Stimulated activated CD8-positive, alpha-beta memory T cell treated with anti-CD3 and anti-CD28 coated beads, Interleukin-15, amount 100 ng/mL, for 24 hours (primary cell): ENCODE results near the gene KCNE4.

ENCODE experiments used
- DNase-seq: peaks from one replicate; pipeline ENCODE4 v3.0.0-alpha.2; 2020; ENCODE audit warnings: low read depth

KCNE4 gene, protein sequence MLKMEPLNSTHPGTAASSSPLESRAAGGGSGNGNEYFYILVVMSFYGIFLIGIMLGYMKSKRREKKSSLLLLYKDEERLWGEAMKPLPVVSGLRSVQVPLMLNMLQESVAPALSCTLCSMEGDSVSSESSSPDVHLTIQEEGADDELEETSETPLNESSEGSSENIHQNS

GRCh38 chr2:223051693-223052289 is at the start of gene KCNE4:
Gene KCNE4, plus strand, starts transcription at chr2:223052190. Its CDS starts 641 bp downstream, at chr2:223052831.
- DNase-seq, result no peak

DNA sequence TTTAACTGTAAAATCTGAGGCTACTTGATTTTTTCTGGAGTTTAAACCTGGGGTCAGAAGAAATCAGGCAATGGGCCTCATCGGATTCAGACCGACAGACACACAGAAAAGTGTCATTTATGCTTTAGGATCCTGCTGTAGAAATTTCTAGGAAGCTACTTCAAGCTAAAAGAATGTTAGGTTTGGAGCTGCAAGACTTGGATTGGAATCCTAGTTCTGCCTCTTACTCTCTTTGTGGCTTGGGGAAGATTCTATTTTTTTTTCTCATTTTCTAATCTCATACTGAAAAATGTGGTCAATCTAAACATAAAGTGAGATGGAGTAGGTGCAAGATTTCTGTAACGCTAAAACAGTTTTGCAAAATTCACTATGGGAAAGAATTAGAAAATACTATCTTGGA is 48.8 kb upstream of the KCNE4 start:
- DNase-seq, result no peak

DNA sequence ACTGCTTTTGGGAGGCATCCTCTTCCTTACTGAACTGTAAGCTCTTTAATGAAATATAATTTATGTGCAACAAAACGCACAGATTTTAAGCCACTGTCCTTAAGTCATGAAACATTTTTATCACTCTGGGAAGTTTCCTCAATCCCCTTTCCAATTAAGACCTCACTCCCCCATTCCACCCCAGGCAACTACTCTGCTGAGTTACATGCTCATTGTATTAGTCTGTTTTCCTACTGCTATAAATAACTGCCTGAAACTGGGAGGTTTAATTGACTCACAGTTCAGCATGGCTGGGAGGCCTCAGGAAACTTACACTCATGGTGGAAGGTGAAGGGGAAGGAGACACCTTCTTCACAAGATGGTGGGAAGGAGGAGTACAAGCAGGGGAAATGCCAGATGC is 46.5 kb upstream of the KCNE4 start:
- no peak for DNase-seq

DNA sequence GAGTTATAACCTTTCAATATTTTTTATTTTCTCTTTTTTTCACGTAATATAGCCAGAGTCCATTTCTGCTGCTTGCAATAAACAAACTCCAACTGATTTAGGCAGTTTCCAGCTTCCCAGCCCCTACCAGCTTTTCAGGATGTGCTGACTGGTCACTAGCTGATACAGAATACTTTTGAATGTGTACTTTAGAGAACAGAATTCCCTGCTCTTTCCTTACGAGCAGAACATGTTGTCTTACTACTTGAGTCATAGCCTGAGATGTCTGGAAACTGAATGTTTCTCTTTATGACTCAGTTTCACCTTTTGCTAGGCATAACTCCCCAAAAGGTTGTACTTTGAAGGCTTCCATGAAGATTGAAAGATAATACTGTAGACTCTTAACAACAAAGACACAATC is 44.5 kb upstream of the KCNE4 start:
- DNase-seq, result no peak

DNA sequence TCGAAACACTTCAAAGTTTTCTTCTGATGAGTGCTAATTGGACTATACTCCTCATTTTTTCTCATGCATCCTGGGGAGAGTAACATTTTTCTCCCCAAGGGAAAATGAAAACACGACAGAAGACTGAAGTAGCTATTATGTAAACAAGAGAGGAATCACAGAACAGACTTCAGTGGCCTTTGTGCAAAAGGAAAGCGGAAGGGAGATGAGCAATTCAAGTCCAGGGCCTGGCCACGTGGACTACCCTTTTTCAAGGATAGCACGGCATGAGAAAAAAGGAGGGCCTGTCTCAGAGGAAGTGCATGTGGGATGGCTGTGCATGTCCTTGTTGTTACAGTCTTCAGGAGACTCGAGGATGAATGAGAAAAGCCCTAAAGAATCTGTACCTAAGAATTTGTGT is 43.8 kb upstream of the KCNE4 start:
- no peak for DNase-seq

GRCh38 chr2:223008956-223009355 is 43.0 kb upstream of the KCNE4 start:
- DNase-seq, result no peak

GRCh38 chr2:223010641-223011040 is 41.3 kb upstream of the KCNE4 start:
- no peak for DNase-seq

GRCh38 chr2:223012291-223012690 is 39.7 kb upstream of the KCNE4 start:
- no peak for DNase-seq

GRCh38 chr2:223019390-223019930 is 32.5 kb upstream of the KCNE4 start:
- DNase-seq, result no peak

DNA sequence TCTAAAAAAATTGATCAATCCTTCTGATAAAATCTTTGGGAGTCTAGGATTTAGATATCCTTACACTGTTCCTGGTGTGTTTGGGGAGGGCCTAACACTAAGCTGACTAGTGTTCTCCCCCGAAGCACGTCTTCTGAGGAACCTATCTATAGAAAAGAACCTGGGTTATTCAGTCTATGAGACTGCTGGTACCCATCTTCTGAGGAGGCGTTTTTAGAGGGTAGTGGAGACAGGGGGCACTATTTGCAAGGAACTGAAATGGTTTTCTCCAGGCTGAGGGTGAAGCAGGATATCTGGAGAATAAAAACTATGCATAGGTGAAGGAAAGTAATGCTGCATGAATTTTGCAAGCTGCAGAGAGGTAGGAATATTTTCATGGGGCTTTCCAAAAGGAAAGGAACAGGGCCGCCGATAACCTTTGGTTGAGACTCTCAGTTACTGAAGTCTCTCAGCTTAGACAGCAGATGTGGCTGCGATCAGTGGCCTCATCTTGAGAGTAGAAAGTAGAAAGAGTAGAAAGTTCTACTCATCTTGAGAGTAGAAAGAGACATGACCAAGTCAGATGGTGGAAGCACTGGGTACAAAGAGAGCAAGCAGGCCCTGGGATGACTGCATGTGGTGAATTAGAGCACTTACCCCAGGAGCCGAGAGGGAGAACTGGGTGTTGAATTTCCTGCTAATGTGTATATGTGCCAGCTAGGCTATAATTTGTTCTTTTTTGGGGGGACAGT is 31.8 kb upstream of the KCNE4 start:
- DNase-seq, result no peak

DNA sequence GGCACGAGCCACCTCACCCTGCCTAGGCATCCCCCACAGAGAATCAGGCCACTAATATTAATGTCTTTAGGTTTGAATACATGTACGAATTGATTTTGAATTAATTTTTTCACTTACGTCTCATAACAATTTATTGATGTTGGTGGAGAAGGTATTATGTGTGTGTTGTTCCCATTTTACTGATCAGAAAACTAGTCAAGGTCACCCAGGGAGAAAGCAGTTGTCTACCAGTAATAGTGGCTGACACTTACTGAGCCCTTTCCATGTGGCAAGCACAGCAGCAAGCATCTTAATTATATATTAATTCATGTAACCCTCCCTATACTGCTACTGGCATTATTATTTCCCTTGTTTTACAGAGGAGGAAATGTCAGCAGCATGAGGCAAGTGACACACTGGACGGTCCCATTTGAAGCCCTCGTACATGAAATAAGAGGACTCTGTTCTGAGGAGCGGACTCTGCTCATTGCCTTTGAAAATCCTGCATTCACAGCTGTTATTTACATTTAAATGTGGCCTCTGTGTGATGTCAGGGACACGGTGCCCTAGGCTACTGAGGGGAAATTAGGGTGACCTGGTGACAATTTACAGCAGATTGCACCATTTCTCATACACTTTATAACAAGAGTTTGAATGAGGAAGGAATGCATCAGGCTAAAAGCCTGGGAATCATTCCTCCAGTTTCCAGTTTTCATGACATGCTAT is 30.9 kb upstream of the KCNE4 start:
- no peak for DNase-seq

DNA sequence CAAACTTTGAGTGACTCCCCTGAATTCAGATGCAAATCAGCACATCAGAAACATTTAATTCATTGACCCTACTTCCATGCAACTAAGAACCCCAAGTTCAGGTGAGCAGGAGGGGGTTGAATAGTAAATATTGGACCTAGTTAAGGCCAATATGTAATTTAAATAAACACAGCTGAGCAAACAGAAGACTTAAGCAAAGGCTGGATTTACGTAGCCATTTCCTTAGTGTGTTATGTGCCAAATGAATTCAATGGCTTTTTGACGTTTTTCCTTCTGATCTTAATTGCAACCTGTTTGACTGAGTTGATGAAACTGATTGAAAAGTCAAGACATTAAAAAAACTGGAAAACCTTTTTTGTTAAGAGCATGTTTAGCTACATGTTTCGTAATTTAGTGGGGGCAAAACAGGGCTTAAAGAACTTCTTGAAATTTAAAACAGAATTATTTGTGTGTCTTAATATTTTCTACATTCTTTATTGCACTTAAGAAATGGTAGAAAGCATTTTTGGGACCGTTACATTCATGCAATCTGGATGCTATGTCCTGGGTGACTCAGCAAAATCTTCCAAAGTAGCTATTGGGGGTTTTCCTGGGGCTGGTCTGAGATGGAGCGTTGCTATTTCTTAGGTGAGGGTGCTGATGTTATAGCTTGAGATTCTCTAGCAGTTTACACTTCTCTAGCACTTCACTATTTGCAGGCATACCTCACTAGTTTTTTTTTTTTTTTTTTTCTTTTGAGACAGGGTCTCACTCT is 25.5 kb upstream of the KCNE4 start:
- DNase-seq, result no peak

- DNase-seq, result no peak
These were observed 24.5 kb upstream of the KCNE4 start for GRCh38 chr2:223027442-223027841.

GRCh38 chr2:223029287-223029686 is 22.7 kb upstream of the KCNE4 start:
- no peak for DNase-seq

- no peak for DNase-seq
These were observed 19.5 kb upstream of the KCNE4 start for GRCh38 chr2:223032187-223033142.

- DNase-seq, result no peak
These were observed 17.6 kb upstream of the KCNE4 start for GRCh38 chr2:223034221-223034975.

GRCh38 chr2:223036790-223037444 is 15.1 kb upstream of the KCNE4 start:
- no peak for DNase-seq

DNA sequence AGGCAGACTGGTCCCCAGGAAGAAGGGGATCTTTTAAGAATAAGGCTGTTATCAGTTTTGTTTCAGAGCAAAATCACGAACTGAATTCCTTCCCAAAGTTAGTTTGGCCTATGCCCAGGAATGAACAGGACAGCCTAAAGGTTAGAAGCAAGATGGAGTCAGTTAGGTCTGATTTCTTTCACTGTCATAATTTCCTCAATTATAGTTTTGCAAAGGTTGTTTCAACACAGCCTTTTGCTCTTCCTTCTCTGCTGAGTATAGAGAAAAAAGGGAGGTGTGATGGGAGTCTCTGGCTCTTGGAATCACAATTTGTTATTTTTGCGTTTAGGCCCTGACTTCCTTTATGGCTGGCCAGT is 14.6 kb upstream of the KCNE4 start:
- DNase-seq, result no peak

DNA sequence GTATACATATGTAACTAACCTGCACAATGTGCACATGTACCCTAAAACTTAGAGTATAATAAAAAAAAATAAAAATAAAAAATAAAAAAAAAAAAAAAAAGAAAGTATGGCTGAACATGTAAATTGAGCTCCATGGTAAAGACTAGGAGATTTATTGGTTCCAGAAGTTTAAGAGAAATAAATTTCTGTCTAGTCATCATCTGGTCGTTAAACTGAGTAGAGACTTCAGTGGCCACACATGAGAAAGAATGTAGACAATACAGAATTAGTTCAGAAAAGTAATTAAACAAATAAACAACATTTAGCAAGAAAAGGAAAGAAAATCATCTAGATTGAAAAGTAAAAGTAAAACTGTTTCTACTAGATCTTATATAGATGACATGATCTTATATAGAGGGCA is 12.4 kb upstream of the KCNE4 start:
- DNase-seq, result no peak

DNA sequence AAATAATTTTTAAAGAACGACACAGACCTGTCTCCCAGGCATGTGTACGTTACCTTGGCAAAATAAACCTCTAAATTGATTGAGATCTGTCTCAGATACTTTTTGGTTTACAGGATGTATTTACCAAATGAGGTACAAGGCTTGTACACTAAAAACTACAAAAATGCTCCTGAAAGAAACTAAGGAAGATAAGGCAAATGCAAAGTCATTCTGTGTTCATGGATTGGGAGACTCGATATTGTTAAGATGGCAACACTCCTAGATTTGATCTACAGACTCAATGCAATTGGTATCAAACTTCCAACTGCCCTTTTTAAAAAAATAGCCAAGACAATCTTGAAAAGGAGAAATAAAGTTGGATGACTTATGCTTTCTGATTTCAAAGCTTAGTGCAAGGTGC is 11.5 kb upstream of the KCNE4 start:
- DNase-seq, result no peak
